Neural cell (in vitro differentiated cells): Measurements from ENCODE around the gene CPVL.

Source experiments
- EP300 ChIP-seq: fragments of 450-650 bp; conservative IDR thresholded peaks from 2 replicates; pipeline ENCODE4 v1.6.1; 2014; ENCODE audit warnings: antibody characterized with exemption, mild to moderate bottlenecking, moderate library complexity; ENCODE audit not compliant: poor library complexity, severe bottlenecking
- EZH2 ChIP-seq: fragments of 200-600, 300-800 bp; shearing (Covaris generic), sonication (generic); IDR thresholded peaks from 2 replicates; pipeline ENCODE4 v1.6.1; 2014; ENCODE audit warnings: antibody characterized with exemption, low read length, borderline replicate concordance, mild to moderate bottlenecking; ENCODE audit not compliant: insufficient read depth, poor library complexity, severe bottlenecking
- MXI1 ChIP-seq: fragments of 450-650 bp; conservative IDR thresholded peaks from 2 replicates; pipeline ENCODE4 v1.6.1; 2014; ENCODE audit warnings: antibody characterized with exemption, mild to moderate bottlenecking; ENCODE audit not compliant: poor library complexity, severe bottlenecking
- POLR2AphosphoS5 ChIP-seq: IDR thresholded peaks from 2 replicates; pipeline ENCODE4 v1.6.1; 2012
- RAD21 ChIP-seq: fragments of 450-650 bp; conservative IDR thresholded peaks from 2 replicates; pipeline ENCODE4 v1.6.1; 2014; ENCODE audit warnings: antibody characterized with exemption, mild to moderate bottlenecking, moderate library complexity
- SMC3 ChIP-seq: fragments of 450-650 bp; conservative IDR thresholded peaks from 2 replicates; pipeline ENCODE4 v1.6.1; 2014; ENCODE audit warnings: antibody characterized with exemption, mild to moderate bottlenecking, moderate library complexity; ENCODE audit not compliant: poor library complexity
- TF ChIP-seq, protein P1 (sequence below): fragments of 450-650 bp; IDR thresholded peaks from 2 replicates; pipeline ENCODE4 v1.5.1; 2014; ENCODE audit warnings: antibody characterized with exemption, mild to moderate bottlenecking, moderate library complexity; ENCODE audit not compliant: poor library complexity, severe bottlenecking
- TF ChIP-seq, protein P2 (sequence below): IDR thresholded peaks from 2 replicates; pipeline ENCODE4 v1.6.1; 2012; ENCODE audit warnings: borderline replicate concordance

DNA sequence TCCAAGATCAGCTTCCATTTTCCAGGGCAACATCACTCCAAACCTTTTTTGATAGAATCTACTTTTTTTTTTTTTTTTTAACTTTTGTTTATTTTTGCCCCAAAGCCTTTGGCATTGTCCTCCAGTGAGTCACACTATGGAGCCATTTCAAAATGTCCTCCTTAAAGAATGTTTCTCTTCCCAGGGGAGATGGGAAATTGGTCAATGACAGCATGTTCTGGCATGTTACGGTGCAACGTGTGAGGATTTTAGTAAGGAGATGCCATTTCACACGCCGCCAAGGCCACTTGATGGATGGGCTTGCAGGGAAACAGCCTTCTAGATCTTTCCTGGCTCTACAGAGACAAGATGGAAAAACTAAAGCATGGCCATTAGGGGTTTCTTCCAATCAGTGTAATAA lies 157.5 kb downstream of the CPVL start:
- TF ChIP-seq, protein P1, sequence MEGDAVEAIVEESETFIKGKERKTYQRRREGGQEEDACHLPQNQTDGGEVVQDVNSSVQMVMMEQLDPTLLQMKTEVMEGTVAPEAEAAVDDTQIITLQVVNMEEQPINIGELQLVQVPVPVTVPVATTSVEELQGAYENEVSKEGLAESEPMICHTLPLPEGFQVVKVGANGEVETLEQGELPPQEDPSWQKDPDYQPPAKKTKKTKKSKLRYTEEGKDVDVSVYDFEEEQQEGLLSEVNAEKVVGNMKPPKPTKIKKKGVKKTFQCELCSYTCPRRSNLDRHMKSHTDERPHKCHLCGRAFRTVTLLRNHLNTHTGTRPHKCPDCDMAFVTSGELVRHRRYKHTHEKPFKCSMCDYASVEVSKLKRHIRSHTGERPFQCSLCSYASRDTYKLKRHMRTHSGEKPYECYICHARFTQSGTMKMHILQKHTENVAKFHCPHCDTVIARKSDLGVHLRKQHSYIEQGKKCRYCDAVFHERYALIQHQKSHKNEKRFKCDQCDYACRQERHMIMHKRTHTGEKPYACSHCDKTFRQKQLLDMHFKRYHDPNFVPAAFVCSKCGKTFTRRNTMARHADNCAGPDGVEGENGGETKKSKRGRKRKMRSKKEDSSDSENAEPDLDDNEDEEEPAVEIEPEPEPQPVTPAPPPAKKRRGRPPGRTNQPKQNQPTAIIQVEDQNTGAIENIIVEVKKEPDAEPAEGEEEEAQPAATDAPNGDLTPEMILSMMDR = no peak
- TF ChIP-seq RAD21 = no peak
- TF ChIP-seq EZH2 = no peak
- TF ChIP-seq POLR2AphosphoS5 = no peak
- TF ChIP-seq EP300 = no peak
- no peak for TF ChIP-seq SMC3
- TF ChIP-seq, protein P2, sequence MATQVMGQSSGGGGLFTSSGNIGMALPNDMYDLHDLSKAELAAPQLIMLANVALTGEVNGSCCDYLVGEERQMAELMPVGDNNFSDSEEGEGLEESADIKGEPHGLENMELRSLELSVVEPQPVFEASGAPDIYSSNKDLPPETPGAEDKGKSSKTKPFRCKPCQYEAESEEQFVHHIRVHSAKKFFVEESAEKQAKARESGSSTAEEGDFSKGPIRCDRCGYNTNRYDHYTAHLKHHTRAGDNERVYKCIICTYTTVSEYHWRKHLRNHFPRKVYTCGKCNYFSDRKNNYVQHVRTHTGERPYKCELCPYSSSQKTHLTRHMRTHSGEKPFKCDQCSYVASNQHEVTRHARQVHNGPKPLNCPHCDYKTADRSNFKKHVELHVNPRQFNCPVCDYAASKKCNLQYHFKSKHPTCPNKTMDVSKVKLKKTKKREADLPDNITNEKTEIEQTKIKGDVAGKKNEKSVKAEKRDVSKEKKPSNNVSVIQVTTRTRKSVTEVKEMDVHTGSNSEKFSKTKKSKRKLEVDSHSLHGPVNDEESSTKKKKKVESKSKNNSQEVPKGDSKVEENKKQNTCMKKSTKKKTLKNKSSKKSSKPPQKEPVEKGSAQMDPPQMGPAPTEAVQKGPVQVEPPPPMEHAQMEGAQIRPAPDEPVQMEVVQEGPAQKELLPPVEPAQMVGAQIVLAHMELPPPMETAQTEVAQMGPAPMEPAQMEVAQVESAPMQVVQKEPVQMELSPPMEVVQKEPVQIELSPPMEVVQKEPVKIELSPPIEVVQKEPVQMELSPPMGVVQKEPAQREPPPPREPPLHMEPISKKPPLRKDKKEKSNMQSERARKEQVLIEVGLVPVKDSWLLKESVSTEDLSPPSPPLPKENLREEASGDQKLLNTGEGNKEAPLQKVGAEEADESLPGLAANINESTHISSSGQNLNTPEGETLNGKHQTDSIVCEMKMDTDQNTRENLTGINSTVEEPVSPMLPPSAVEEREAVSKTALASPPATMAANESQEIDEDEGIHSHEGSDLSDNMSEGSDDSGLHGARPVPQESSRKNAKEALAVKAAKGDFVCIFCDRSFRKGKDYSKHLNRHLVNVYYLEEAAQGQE = no peak
- TF ChIP-seq MXI1 = no peak
